Measurements from ENCODE around the gene MAP2K5. TPM values are rescaled to one million over a fixed set of nuclear protein-coding genes. Genes with fewer than 3 reads are reported as not detected.

MAP2K5 gene
- total RNA-seq, 1 donor from 2014 or later = 1.1 TPM

DNA sequence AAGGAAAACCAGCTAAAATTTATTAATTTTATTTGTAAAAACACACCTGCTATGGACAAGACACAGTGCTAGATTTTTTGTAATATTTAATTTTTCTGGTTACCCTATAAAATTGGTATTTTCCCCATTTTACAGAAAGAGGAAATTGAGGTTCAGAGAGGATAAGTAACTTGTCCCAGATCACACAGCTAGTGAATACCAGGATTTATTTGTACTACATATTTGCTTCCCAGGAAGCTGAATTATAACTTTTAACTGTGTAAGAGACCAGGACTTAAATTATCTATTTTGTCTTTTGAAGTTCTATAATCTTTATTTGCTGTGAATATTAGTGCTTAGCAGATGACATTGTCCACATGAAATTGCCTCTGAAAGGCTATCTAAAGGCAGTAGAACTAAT lies 49.7 kb downstream of the MAP2K5 start:
- no peaks in the 10 kb centered on the region for H3K9me3 ChIP-seq
- DNase-seq (ENCODE audit: low spot score in 2 of 2) = no peak
- TF ChIP-seq, protein P1, sequence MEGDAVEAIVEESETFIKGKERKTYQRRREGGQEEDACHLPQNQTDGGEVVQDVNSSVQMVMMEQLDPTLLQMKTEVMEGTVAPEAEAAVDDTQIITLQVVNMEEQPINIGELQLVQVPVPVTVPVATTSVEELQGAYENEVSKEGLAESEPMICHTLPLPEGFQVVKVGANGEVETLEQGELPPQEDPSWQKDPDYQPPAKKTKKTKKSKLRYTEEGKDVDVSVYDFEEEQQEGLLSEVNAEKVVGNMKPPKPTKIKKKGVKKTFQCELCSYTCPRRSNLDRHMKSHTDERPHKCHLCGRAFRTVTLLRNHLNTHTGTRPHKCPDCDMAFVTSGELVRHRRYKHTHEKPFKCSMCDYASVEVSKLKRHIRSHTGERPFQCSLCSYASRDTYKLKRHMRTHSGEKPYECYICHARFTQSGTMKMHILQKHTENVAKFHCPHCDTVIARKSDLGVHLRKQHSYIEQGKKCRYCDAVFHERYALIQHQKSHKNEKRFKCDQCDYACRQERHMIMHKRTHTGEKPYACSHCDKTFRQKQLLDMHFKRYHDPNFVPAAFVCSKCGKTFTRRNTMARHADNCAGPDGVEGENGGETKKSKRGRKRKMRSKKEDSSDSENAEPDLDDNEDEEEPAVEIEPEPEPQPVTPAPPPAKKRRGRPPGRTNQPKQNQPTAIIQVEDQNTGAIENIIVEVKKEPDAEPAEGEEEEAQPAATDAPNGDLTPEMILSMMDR (IDR thresholded peaks at IDR 0.05) = no peak
- H3K27ac ChIP-seq = no peak overlapping the region
- intact Hi-C loops (cut with DNase I) = no loop called here
- no peak overlapping the region for H3K4me3 ChIP-seq
- no peaks in the 10 kb centered on the region for H3K27me3 ChIP-seq
- H3K36me3 ChIP-seq = peaks cover 13 to 20% of the 10 kb centered on the region in 2 donors
- H3K4me1 ChIP-seq = no peaks in the 10 kb centered on the region

DNA sequence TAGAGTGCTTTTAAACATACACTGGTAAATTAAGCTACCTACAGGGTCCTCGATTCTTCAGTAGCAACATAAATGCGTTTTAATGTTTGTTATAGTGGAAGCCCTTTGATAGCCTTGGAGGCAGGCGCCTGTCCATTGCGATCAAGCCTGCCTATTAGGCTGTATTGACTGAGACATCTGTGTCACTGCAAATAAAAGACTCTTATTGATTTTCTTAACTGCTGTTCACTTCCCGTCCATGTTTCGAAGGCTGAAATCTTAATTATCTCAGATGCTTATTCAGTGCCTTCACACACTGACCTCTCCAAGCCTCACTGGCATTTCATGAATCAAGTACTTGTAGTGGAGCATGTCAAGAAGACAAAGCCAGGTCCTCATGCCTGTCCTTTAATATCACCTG lies 51.1 kb downstream of the MAP2K5 start:
- no peak for DNase-seq (ENCODE audit: low spot score in 2 of 2)
- intact Hi-C loops (cut with DNase I) = no loop called here
- no peak overlapping the region for H3K27ac ChIP-seq
- no peak overlapping the region for H3K4me3 ChIP-seq
- H3K27me3 ChIP-seq = no peaks in the 10 kb centered on the region
- no peaks in the 10 kb centered on the region for H3K9me3 ChIP-seq
- TF ChIP-seq, protein P1 (IDR thresholded peaks at IDR 0.05) = no peak
- no peaks in the 10 kb centered on the region for H3K4me1 ChIP-seq
- H3K36me3 ChIP-seq = peaks cover 4 to 7% of the 10 kb centered on the region in 2 donors

DNA sequence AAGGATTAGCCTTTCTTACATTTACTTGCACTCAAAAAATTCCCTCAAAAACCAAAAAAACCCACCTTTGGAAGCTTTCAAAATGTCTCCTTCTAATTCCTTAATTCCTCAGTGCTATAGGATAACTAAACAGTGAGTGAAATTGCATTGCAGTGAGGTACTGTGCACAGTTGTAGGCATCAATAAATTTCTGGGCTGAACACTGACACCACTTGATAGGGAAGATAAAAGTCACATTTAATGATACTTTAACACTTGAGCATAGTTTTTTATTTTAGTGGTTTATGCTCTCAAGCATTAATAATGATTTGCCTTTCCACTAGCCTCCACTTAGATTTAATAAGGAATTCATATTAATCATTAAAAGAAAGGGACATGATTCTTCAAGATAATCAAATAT lies 52.3 kb downstream of the MAP2K5 start:
- no peak for DNase-seq (ENCODE audit: low spot score in 2 of 2)
- Histone ChIP-seq H3K4me1 (no peaks in the 10 kb centered on the region), H3K36me3 (peaks cover 4 to 7% of the 10 kb centered on the region in 2 donors), H3K4me3 (no peak overlapping the region), H3K27me3 (no peaks in the 10 kb centered on the region), H3K27ac (no peak overlapping the region), H3K9me3 (no peaks in the 10 kb centered on the region)
- TF ChIP-seq, protein P1 (IDR thresholded peaks at IDR 0.05) = no peak
- intact Hi-C loops (cut with DNase I) = no loop called here

DNA sequence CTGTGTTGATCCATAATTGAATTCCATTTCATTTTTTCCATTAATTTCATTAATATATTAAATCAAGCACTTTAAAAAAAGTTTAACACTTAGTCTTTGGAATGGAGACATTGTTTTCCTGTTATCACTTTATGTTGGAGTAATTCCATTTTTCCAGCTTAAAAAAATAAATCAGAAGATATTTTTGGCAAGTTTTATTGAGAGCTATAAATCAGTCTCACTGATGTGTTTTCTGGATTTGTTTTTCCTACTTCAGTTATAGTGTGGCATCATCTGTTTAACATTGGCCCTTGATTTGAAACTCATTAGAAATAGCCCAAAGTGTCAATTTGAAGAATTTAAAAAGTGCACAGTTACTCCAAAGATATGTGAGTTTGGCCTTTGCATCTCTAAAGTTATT lies 53.1 kb downstream of the MAP2K5 start:
- Histone ChIP-seq H3K4me3 (no peak overlapping the region), H3K9me3 (no peaks in the 10 kb centered on the region), H3K27ac (no peak overlapping the region), H3K27me3 (no peaks in the 10 kb centered on the region), H3K4me1 (no peaks in the 10 kb centered on the region), H3K36me3 (peaks cover 4% of the 10 kb centered on the region in 2 donors)
- TF ChIP-seq, protein P1 (IDR thresholded peaks at IDR 0.05) = no peak
- intact Hi-C loops (cut with DNase I) = no loop called here
- no peak for DNase-seq (ENCODE audit: low spot score in 2 of 2)

DNA sequence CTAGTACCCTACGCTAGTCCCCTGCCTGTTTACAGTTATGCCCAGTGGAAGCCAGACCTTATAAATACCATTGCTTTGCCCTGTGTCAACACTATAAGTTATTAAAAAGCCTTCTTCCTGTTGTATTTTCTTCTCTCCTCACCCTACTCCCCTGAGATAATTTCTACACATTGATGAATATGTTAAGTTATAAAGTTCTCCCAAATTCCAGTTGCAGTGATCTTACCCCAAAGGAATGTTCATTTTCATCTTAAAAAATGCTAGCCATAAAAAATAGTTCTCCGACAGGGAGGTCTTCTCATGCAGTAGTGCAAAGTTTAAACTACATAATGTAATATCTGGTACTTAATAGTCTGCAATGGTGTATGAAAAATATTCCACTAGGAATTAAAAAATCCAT lies 58.6 kb downstream of the MAP2K5 start:
- Histone ChIP-seq H3K27me3 (no peaks in the 10 kb centered on the region), H3K27ac (no peak overlapping the region), H3K36me3 (peaks cover 0 to 13% of the 10 kb centered on the region in 2 donors), H3K4me1 (no peaks in the 10 kb centered on the region), H3K9me3 (no peaks in the 10 kb centered on the region), H3K4me3 (no peak overlapping the region)
- TF ChIP-seq, protein P1 (IDR thresholded peaks at IDR 0.05) = no peak
- intact Hi-C loops (cut with DNase I) = no loop called here
- DNase-seq (ENCODE audit: low spot score in 2 of 2) = no peak

DNA sequence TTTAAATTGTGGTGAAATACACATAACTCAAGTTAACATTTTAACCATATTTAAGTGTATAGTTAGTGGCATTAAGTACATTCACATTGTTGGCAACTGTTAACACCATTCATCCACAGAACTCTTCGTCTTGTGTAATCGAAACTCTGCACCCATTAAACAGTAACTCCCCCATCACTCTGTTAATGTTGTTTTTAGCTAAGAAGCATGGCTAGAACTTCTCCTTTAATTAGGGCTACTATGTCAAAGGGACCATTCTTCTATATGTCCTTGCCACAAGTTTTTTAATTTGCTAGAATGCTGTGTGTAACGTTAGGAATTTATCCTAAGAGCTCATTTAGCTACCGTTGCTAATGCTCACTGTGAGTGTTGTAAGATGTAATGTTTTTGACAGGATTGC lies 60.6 kb downstream of the MAP2K5 start:
- H3K27me3 ChIP-seq = no peaks in the 10 kb centered on the region
- intact Hi-C loops (cut with DNase I) = no loop called here
- TF ChIP-seq, protein P1 (IDR thresholded peaks at IDR 0.05) = no peak
- no peak for DNase-seq (ENCODE audit: low spot score in 2 of 2)
- H3K36me3 ChIP-seq = peaks cover 0 to 13% of the 10 kb centered on the region in 2 donors
- no peaks in the 10 kb centered on the region for H3K4me1 ChIP-seq
- no peaks in the 10 kb centered on the region for H3K9me3 ChIP-seq
- no peak overlapping the region for H3K27ac ChIP-seq
- H3K4me3 ChIP-seq = no peak overlapping the region

Data from ascending aorta (tissue), 2 donors.